GM18870 (cell line): ENCODE data around the gene STEAP4.
"Not testable (repeated sequence)": the region's sequence is repeated elsewhere in the genome, so short reads cannot be mapped to it uniquely, and the experiment has no call there.

Experiments used
- ATAC-seq: cut with Tn5 transposase; IDR thresholded peaks from one replicate; pipeline ENCODE4 v1.9.1; 2021; ENCODE audit warnings: moderate library complexity; ENCODE audit not compliant: unreplicated experiment

The STEAP4 gene

DNA sequence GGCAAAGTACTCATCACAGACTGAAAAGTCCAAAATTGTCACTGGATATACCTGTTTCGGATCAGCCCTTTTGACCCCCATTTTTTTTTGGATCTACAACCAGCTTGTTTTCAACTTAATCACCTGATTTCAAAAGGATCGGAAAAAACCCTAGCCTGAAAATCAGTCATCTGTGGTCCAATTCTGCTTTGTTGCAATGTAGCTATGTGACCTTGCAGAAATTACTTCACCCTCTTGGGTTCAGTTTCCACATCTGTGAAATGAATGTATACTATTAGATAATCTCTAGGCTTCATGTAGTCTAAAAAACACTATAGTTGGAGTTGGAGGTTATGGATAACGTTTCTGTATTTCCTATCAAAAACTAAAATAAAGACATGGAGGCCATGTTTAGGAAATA is 37.1 kb downstream of the STEAP4 start:
- no peak for ATAC-seq

DNA sequence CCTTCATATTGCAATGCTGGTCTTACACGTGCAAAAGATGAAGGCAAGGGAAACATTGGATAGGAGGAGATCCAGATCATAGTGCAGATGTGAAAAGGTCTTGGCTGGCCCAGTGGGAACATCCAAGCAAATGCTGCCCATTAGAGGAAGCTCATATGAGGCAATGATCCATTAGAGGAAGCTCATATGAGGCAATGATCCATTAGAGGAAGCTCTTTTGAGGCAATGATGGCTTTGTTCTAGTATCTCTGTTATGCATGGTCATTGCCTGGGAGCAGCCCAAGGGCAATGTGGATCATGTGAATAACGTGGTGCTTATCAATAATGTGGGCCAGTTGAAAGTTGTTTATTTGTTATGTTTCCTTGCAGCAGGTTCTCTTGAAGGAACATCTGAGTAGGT is 37.8 kb downstream of the STEAP4 start:
- ATAC-seq = no peak

DNA sequence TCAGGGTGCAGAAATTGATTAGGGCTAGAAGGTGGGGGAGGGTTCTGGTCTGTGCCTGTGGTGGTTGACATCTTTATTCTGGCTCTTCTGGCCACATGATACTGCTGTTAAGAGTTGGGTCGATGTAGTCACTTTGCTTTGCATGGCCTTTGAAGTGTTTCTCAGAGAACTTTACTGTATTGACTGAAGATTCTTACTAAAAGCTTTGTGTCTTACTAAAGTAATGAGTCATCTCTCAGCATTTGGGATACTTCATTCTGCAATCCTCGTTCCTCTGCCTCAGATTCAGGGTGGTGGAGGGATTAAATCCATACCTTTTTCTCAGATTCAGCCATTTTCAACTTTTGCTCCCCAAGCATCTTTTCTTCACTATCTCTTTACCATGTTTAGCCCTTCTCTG is 38.6 kb downstream of the STEAP4 start:
- no peak for ATAC-seq

DNA sequence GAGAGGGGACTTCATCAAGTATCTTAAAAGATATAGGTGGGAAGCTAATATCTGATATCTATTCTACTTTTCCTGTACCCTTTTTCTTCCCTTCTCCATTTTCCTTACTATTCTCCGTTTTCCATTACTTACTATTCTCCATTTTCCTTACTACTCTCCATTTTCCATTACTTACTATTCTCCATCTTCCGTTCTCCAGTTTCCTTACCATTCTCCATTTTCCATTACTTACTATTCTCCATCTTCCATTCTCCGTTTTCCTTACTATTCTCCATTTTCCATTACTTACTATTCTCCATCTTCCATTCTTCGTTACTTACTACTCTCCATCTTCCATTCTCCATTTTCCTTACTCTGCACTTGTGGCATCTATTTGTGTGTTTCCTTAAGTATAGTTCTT is 39.3 kb downstream of the STEAP4 start:
- no peak for ATAC-seq

DNA sequence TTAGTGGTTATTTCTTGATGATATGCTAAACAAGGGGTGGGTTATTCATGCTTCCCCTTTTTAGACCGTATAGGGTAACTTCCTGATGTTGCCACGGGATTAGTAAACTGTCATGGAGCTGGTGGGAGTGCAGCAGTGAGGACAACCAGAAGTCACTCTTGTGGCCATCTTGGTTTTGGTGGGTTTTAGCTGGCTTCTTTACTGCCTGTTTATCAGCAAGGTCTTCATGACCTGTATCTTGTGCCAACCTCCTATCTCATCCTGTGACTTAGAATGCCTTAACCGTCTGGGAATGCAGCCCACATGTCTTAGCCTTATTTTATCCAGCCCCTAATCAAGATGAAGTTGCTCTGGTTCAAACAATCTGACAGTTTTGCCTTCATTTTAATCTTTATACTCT is 41.7 kb downstream of the STEAP4 start:
- ATAC-seq = not testable (repeated sequence)

DNA sequence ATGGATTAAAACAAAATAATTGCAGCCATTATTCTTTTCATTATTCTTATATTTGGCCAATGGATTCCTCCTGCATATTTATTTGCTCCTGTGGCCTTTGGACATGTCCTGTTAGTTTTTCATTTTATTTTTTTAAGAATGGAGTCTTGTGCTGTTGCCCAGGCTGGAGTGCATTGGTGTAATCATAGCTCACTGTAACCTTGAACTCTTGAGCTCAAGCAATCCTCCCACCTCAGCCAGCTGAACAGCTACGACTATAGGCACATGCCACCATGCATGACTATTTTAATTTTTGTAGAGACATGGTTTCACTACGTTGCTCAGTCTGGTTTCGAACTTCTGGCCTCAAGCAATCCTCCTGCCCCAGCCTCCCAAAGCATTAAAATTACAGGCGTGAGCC is 44.1 kb downstream of the STEAP4 start:
- ATAC-seq = no peak

DNA sequence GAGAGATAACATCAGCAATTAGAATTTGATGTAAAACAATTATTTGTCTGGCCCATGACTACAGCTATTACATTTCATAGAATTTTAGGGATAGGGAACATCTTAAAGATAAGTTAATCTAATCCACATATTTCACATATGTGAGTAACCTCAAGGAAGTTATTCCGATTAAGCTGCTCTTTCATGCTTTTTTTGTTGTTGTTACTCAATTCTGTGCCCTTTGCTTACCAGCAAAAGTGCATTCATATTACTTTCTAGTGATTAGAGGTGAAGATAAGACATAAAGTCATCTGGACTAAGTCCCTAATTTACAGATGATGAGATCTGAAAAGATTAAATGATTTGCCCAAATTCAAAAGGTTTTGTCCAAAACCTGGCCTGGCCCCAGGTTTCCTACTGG is 46.0 kb downstream of the STEAP4 start:
- ATAC-seq = no peak

DNA sequence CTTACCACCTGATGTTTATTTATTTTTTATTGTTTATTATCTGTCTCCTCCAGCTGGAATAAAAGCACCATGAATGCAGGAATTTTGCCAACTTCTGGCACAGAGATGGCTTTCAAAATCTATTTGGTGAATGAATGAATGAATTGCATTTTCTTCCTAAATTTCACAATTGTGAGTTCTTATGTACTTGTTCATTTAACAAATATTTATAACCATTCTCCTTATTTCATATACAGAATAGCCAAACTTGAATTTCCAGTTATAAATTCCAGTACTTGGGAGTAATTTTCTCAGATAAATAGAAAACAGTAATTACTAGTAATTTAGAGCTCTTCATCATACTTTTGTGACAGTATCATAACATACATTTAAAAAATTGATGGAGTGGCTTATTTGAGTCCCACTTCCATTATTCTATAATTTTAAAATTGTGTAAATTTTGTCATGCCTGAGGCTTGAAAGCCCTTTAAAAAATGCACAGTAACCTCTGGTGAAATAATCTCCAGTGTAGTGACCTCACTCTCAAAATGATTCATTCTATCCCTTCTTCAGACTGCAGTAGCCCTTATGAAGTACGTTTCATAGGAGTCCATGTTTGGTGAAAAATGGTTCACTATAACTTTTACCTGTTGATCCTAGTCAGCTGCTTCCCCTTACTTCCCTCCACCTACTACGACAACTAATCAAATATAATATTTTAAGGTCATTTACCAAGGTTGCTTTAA is 46.9 kb downstream of the STEAP4 start:
- ATAC-seq = no peak

DNA sequence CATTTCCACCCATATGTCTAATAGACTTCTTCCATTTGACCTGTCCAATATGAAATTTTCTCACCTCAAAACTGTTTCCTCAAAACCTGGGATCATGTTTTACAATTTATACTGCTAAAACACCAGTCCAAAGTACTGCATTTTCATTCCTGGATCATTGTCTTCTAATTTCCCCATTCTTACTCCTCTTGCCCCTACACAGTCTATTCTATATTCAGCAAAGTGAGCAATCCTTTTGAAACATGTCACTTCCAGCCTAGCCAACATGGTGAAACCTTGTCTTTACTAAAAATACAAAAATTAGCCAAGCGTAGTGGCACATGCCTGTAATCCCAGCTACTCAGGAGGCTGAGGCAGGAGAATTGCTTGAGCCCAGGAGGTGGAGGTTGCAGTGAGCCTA is 48.4 kb downstream of the STEAP4 start:
- not testable (repeated sequence) for ATAC-seq

DNA sequence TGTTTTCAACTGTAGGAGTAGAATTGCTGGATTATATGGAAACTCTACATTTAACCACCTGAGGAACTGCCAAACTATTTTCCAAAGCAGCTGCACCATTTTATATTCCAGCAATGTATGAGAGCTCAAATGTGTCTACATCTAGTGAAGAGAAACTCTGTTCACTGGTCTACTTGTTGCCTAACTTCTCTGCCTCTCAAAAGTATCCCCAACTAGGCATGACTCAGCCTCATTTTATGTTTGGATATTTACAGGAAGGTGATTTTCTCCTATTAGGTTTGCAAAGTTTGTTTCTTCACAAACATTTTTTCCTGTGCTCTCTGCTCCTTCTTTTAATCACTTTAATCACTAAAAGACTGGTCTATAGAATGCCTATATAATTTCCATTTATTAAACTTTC is 49.8 kb downstream of the STEAP4 start:
- no peak for ATAC-seq

DNA sequence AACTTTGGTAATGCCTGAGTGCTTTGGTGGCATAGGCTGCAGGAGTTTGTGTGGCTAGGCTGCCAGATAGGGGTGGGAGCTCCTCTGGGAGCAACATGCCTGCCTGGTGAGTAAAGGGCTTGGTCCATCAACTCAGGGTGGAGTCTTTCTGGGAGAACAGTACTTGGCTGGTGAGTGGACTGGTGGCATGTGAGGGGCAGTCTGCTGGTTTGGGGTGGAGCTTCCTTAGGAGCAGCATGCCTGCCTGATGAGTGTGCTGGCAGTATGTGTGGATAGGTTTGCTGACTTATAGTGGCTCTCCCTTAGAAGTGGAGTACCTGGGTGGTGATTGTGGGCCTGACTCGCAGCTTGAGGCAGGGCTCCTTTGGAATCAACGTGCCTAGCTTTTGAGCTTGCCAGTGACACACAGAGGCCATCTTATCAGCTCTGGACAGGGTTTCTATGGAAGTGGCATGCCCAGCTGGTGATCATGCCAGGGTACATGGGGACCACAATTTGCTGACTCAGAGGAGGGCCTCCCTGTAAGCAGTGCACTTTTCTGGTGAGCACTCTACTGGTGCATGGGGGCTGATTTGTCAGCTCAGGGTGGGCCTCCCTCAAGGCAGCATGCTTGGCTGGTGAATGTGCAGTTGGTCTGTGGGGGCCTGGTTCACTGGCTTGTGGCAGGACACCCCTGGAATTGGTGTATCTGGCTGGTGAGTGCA is 51.8 kb downstream of the STEAP4 start:
- no peak for ATAC-seq

DNA sequence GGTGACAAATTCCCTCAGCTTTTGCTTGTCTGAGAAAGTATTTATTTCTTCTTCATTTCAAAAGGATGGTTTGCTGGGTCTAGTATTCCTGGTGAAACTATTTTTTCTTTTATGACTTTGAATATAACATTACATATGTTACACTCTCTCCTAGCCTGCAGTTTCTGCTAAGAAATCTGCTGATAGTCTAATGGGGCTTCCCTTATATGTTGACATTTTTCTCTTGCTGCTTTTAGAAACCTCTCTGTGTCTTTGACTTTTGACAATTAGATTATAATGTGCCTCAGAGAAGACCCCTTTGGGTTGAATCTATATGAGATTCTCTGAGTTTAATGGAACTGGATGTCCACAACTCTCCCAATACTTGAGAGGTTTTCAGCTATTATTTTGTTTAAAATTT is 53.1 kb downstream of the STEAP4 start:
- no peak for ATAC-seq

DNA sequence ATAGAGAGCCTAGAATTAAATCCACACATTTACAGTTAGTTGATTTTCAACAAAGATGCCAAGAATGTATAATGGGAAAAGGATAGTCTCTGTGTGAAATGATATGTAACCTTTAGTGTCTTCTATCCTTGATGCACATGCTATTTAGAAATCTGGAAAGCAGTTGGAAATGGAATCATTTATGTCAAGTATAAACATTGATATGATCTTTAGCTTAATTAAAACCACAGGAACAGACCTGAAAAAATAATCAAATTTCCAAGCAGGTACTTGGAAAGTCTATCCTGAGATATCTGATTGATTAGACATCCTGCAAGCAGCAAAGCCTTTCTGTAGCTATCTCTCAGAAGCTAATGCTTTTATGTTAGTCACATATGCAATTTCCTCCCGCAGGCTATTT is 62.4 kb downstream of the STEAP4 start:
- no peak for ATAC-seq

DNA sequence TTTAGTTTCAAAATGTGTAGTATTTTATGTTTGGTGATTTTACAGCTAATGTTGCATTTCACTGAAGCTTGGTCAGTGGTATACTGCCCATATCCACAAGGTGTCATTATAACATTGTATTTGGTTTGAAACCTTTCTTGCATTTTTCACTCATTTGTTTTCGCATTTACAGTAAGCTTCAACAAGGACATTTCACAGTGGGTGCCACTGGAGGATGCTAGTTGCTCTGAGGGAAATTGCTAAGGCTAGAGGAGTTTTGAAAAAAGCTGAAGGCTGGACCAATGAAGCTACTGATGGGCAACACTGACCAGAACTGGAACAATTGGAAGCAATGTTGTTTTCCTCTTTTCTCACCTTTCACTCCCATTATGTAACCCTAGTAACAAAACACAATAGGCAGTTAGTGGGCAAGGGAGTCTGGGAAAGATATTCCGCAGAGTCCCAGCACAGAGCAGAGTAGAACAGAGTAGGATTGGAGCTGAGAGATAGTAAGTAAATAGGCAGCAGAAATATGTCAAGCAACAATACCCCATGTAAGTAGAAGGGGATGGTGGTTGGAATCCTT is 63.3 kb downstream of the STEAP4 start:
- ATAC-seq = peak; percentile 80

DNA sequence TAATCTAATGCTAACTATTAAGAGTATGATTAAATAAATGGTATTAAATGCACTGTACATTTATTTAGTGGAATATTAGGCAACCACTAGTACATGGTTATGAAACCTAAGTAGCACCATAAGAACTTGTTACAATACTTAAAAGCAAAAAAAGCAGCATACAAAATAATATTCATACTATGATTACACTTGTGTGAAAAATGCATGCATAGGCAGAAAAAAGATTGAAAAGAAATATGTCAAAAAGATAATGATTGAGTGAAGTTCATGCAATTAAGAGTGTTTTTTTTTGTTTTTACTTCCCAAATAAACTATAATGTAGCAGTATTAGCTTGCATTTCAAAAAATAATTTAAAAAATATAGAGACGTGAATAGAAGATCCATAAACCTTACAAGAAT is 66.8 kb downstream of the STEAP4 start:
- no peak for ATAC-seq

DNA sequence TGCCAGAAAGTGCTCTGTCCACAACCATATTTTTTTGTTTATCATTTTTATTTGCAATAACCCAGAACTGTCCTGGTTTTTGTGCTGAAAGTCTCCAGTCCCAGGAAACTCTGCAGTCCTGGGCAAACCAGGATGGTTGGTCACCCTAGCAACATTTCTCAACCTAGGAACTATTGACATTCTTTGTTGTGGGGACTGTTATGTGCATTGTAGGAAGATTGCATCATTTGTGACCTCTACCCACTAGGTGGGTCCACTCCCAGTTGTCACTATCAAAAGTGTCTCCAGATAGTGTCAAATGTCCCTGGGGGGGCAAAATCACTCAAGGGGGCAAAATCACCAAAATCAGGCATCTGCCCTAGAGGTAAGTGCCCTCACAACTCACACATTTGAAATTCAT is 72.9 kb downstream of the STEAP4 start:
- no peak for ATAC-seq

DNA sequence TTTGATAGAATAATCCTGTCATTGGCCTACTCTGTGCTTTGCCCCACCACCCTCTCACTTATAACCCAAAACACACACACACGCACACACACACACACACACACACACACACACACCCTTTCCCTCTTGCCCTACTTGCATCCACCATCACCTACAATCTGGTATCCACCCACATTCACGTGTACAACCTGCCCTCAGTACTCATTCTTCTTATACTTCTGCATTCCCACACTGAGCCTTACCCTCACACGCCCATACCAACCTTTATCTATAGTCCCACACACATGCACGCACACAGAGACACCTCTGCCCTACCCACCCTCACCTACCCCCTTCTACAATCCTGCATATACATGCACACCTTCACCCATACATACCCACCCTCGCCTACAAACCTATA is 76.0 kb downstream of the STEAP4 start:
- ATAC-seq = no peak

DNA sequence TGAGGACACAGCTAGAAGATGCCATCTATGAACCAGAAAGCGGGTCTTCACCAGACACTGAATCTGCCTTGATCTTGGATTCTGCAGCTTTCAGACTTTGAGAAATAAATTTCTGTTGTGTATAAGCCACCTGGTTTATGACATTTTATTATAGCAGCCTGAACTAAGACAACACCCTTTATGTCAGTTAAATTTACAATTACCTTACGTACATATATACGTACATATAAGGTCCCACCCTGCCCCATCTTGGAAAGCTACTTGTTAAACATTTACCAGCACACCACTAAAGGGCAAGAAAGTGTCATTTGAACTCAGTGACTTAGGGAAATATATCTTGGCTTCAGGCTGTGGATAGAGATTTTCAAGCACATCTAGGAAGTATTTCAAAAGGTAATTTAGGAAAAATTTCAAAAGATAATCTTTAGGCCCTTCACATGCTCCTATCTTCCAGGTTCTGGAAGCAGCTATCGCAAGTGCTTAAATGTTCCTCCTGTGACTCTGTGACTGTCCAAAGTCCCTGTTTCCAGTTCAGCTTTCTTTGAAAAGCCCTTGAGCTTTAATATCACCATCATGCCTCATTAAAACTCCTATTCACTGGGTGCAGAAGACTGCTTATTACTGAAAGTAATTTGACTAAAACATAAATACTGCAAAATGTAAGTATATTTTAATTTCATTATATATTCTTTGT is 77.2 kb downstream of the STEAP4 start:
- no peak for ATAC-seq

DNA sequence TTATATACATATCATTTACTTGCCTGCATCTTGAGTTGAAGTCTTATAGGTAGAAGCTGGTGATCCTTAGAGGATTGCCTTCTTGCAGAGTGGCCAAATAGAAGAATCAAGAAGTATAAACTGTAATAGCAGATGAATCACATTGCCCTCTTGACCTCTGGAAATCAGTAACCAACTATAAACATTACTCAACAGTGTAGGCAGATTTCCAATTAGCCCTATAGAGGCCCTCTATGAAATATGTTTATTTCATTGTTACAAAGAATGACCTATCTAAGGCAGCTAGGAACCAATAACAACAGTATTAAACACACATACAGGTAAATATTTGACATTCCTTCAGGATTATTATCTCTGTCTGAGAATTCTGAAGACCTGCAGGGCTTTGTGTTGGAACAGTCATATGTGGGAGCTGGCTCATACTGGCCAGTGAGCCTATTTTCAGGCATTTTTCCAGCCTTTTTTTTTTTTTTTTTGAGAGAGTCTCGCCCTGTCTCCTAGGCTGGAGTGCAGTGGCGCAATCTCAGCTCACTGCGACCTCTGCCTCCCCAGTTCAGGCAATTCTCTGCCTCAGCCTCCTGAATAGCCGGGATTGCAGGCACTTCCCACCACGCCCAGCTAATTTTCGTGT is 79.7 kb downstream of the STEAP4 start:
- no peak for ATAC-seq

DNA sequence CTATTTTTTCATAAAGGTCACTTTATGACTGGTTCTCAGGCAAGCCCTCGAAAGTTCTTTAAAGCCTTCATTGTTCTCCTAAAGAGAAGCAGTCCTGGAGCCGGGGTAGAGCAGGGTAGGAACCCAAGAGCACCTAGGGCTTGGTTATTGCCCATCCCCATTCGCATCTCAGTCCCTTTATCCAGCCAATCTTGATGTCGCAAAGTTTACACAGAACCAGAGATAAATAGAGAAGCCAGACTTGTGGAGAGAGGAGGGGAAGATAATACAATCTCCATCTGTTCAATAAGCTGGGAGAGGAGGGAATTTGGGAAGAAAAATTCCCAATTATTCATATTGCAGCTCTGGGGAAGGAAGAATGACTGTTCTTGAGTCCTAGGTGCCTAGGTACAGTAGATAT is 80.5 kb downstream of the STEAP4 start:
- ATAC-seq = no peak

DNA sequence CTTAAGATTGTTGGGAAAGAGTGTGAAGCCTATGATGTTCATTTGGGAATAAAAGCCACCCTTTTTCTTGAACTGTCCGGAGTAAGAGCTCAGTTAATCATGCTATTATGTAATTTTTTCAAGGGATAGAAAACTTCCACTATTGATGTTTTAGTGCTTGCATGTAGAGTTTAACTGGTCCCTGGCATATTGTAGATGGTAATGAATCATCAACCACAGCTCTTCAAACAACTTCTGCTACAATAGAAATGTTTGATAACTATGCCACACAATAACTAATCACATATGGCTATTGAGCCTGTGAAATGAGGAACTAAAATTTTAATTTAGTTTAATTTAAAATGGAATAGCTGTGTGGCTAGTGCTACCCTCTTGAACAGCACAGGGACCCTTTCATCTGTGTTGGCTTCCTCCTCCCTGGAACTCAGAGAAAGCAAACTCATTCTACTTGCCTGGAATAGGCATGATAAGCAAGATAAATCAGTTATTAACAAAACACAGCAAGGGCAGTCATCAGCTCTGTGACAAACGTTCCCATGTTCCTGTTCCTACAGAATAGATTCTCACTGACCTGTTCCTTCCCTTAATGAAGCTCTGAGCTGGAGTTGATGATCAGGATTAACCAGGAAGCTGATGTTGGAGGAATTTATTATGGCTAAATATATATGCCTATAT is 82.0 kb downstream of the STEAP4 start:
- no peak for ATAC-seq
